ENCODE data around the gene TUT4.

The TUT4 gene

GRCh38 chr1:52532731-52533327 lies 20.1 kb downstream of the TUT4 start:
- H3K27me3 ChIP-seq (ENCODE audit: insufficient read depth, low read length), result no peaks in the 10 kb centered on the region
- H3K4me3 ChIP-seq (ENCODE audit: low read depth, low read length, poor library complexity, severe bottlenecking), result peak overlapping the region; percentile 23
- peak overlapping the region; percentile 60 for H3K27ac ChIP-seq (ENCODE audit: low read depth, low read length, poor library complexity, severe bottlenecking)
- no peaks in the 10 kb centered on the region for H3K9me2 ChIP-seq (ENCODE audit: low read depth, low read length)
- H2AFZ ChIP-seq (ENCODE audit: low read length), result no peak overlapping the region
- H3F3A ChIP-seq (ENCODE audit: insufficient read depth, low read length), result no peaks in the 10 kb centered on the region; the same call in 1 of the 2 replicates
- TF ChIP-seq EZH2 (IDR thresholded peaks at IDR 0.05; ENCODE audit: borderline replicate concordance, low read length) (no peak), CTCF (IDR thresholded peaks at IDR 0.05; ENCODE audit: low read length) (no peak)
- H3K4me1 ChIP-seq (ENCODE audit: insufficient read depth, low read length, severe bottlenecking), result peaks cover 20% of the 10 kb centered on the region
- peak overlapping the region; percentile 44 for H3K4me2 ChIP-seq (ENCODE audit: low read length)
- H3K9ac ChIP-seq (ENCODE audit: low read length), result peak overlapping the region; percentile 8; the same call in 1 of the 2 replicates
- H3K79me2 ChIP-seq (ENCODE audit: insufficient read depth, low read length), result peaks cover 53% of the 10 kb centered on the region
- no peaks in the 10 kb centered on the region for H4K20me1 ChIP-seq (ENCODE audit: insufficient read depth, low read length)
- peaks cover 7% of the 10 kb centered on the region; the same call in 1 of the 2 replicates for H3K9me3 ChIP-seq (ENCODE audit: low read length)
- H3K36me3 ChIP-seq (ENCODE audit: insufficient read depth, low read length), result peaks cover 4% of the 10 kb centered on the region; the same call in 1 of the 2 replicates

- no peak overlapping the region for H2AFZ ChIP-seq (ENCODE audit: low read length)
- H3K4me1 ChIP-seq (ENCODE audit: insufficient read depth, low read length, severe bottlenecking), result peaks cover 20% of the 10 kb centered on the region
- H3K9ac ChIP-seq (ENCODE audit: low read length), result peak overlapping the region; percentile 8; the same call in 1 of the 2 replicates
- peak overlapping the region; percentile 44 for H3K4me2 ChIP-seq (ENCODE audit: low read length)
- H3K9me3 ChIP-seq (ENCODE audit: low read length), result peaks cover 7% of the 10 kb centered on the region; the same call in 1 of the 2 replicates
- peak overlapping the region; percentile 23 for H3K4me3 ChIP-seq (ENCODE audit: low read depth, low read length, poor library complexity, severe bottlenecking)
- peaks cover 52% of the 10 kb centered on the region for H3K79me2 ChIP-seq (ENCODE audit: insufficient read depth, low read length)
- H3K27me3 ChIP-seq (ENCODE audit: insufficient read depth, low read length), result no peaks in the 10 kb centered on the region
- no peaks in the 10 kb centered on the region for H4K20me1 ChIP-seq (ENCODE audit: insufficient read depth, low read length)
- no peaks in the 10 kb centered on the region for H3K9me2 ChIP-seq (ENCODE audit: low read depth, low read length)
- no peaks in the 10 kb centered on the region; the same call in 1 of the 2 replicates for H3F3A ChIP-seq (ENCODE audit: insufficient read depth, low read length)
- H3K27ac ChIP-seq (ENCODE audit: low read depth, low read length, poor library complexity, severe bottlenecking), result peak overlapping the region; percentile 60
- peaks cover 4% of the 10 kb centered on the region; the same call in 1 of the 2 replicates for H3K36me3 ChIP-seq (ENCODE audit: insufficient read depth, low read length)
- TF ChIP-seq CTCF (IDR thresholded peaks at IDR 0.05; ENCODE audit: low read length) (no peak), EZH2 (IDR thresholded peaks at IDR 0.05; ENCODE audit: borderline replicate concordance, low read length) (no peak)
These were observed 20.6 kb downstream of the TUT4 start for GRCh38 chr1:52532247-52532646.

GRCh38 chr1:52531249-52531872 lies 21.5 kb downstream of the TUT4 start:
- H3K27ac ChIP-seq (ENCODE audit: low read depth, low read length, poor library complexity, severe bottlenecking), result peak overlapping the region; percentile 60
- no peak overlapping the region for H3K9ac ChIP-seq (ENCODE audit: low read length)
- H3K36me3 ChIP-seq (ENCODE audit: insufficient read depth, low read length), result peaks cover 12% of the 10 kb centered on the region; the same call in 1 of the 2 replicates
- H3K27me3 ChIP-seq (ENCODE audit: insufficient read depth, low read length), result no peaks in the 10 kb centered on the region
- H4K20me1 ChIP-seq (ENCODE audit: insufficient read depth, low read length), result no peaks in the 10 kb centered on the region
- peaks cover 20% of the 10 kb centered on the region for H3K4me1 ChIP-seq (ENCODE audit: insufficient read depth, low read length, severe bottlenecking)
- H3K9me2 ChIP-seq (ENCODE audit: low read depth, low read length), result no peaks in the 10 kb centered on the region
- 0 out of 2 replicates have a peak overlapping the region, but pooled peaks have one; percentile 10 for H3K4me2 ChIP-seq (ENCODE audit: low read length)
- TF ChIP-seq EZH2 (IDR thresholded peaks at IDR 0.05; ENCODE audit: borderline replicate concordance, low read length), result no peak
- no peak for TF ChIP-seq CTCF (IDR thresholded peaks at IDR 0.05; ENCODE audit: low read length)
- H3K79me2 ChIP-seq (ENCODE audit: insufficient read depth, low read length), result peaks cover 47% of the 10 kb centered on the region
- no peak overlapping the region for H3K4me3 ChIP-seq (ENCODE audit: low read depth, low read length, poor library complexity, severe bottlenecking)
- H3K9me3 ChIP-seq (ENCODE audit: low read length), result peaks cover 7% of the 10 kb centered on the region; the same call in 1 of the 2 replicates
- no peaks in the 10 kb centered on the region; the same call in 1 of the 2 replicates for H3F3A ChIP-seq (ENCODE audit: insufficient read depth, low read length)
- H2AFZ ChIP-seq (ENCODE audit: low read length), result no peak overlapping the region
